A673 (cell line): ENCODE results near the gene CYBC1. TPM values are rescaled to one million over a fixed set of nuclear protein-coding genes. Genes with fewer than 3 reads are reported as not detected.

Source experiments
- BruUV-seq: library from RNA; stranded (reverse); fragments of 400-500 nt; replicated peaks from 2 replicates; lab custom pipeline; 2021; lab: Mats Ljungman, UMichigan
- CTCF ChIA-PET: fragments of 300-600 bp; sonication (Branson Sonifier 250); formaldehyde crosslinking; loops from one replicate; lab custom pipeline; 2022; ENCODE audit warnings: antibody characterized with exemption; lab: Charles Lee
- POLR2A ChIA-PET: fragments of 300-600 bp; sonication (Branson Sonifier 250); formaldehyde crosslinking; loops from one replicate; lab custom pipeline; 2022; ENCODE audit warnings: antibody characterized with exemption; ENCODE audit not compliant: low non-redundant PET; lab: Charles Lee
- DNase-seq: peaks from one replicate; pipeline ENCODE4 v3.0.0-alpha.2; 2015; ENCODE audit warnings: low spot score
- H3K27ac ChIP-seq: fragments of 200-600 bp; sonication (generic); 2 replicates; pipeline ENCODE4 v1.5.1; 2016; ENCODE audit warnings: mixed run types, low read depth, mild to moderate bottlenecking, mixed read lengths, antibody characterized with exemption, low read length; ENCODE audit not compliant: poor library complexity, severe bottlenecking
- H3K27me3 ChIP-seq: fragments of 200-600 bp; sonication (generic); replicated peaks from 2 replicates; pipeline ENCODE4 v1.6.1; 2017; ENCODE audit warnings: mixed run types, low read depth, mild to moderate bottlenecking, mixed read lengths, antibody characterized with exemption, low read length; ENCODE audit not compliant: insufficient read depth, poor library complexity
- H3K36me3 ChIP-seq: fragments of 200-600 bp; sonication (generic); 2 replicates; pipeline ENCODE4 v1.6.1; 2016; ENCODE audit warnings: mixed run types, mild to moderate bottlenecking, mixed read lengths, antibody characterized with exemption, low read length; ENCODE audit not compliant: insufficient read depth, poor library complexity, severe bottlenecking
- H3K4me1 ChIP-seq: fragments of 200-600 bp; sonication (generic); 2 replicates; pipeline ENCODE4 v1.6.1; 2017; ENCODE audit warnings: mixed run types, mild to moderate bottlenecking, mixed read lengths, antibody characterized with exemption, low read length; ENCODE audit not compliant: insufficient read depth, poor library complexity, severe bottlenecking
- H3K4me3 ChIP-seq: fragments of 200-600 bp; sonication (generic); 2 replicates; pipeline ENCODE4 v1.5.1; 2016; ENCODE audit warnings: low read depth, mixed run types, mild to moderate bottlenecking, mixed read lengths, low read length; ENCODE audit not compliant: poor library complexity, severe bottlenecking
- H3K9me3 ChIP-seq: fragments of 200-600 bp; sonication (generic); 2 replicates; pipeline ENCODE4 v1.6.1; 2016; ENCODE audit warnings: mixed run types, low read depth, mild to moderate bottlenecking, mixed read lengths, antibody characterized with exemption, low read length; ENCODE audit not compliant: poor library complexity, severe bottlenecking
- CTCF ChIP-seq: fragments of 300-800, 200-600 bp; sonication (generic); conservative IDR thresholded peaks from 2 replicates; pipeline ENCODE4 v1.5.1; 2017; ENCODE audit warnings: low read depth, mild to moderate bottlenecking, antibody characterized with exemption, low read length, moderate library complexity, mixed read lengths
- EZH2 ChIP-seq: fragments of 200-600 bp; sonication (generic); IDR thresholded peaks from 2 replicates; pipeline ENCODE4 v1.6.1; 2017; ENCODE audit warnings: borderline replicate concordance, low read depth, mild to moderate bottlenecking, mixed read lengths, antibody characterized with exemption, low read length; ENCODE audit not compliant: poor library complexity, severe bottlenecking
- intact Hi-C: fragments of 100-400 bp; cut with micrococcal nuclease; formaldehyde crosslinking; loops from one replicate; pipeline ENCODE4 v1.10.0; 2022; ENCODE audit not compliant: unreplicated experiment
- total RNA-seq: library from RNA; stranded (reverse); gene quantifications from 2 replicates; pipeline ENCODE4 v1.2.3, GENCODE V29; 2021

The CYBC1 gene
- total RNA-seq, 1 experiment from 2014 or later: 72.8 TPM

DNA sequence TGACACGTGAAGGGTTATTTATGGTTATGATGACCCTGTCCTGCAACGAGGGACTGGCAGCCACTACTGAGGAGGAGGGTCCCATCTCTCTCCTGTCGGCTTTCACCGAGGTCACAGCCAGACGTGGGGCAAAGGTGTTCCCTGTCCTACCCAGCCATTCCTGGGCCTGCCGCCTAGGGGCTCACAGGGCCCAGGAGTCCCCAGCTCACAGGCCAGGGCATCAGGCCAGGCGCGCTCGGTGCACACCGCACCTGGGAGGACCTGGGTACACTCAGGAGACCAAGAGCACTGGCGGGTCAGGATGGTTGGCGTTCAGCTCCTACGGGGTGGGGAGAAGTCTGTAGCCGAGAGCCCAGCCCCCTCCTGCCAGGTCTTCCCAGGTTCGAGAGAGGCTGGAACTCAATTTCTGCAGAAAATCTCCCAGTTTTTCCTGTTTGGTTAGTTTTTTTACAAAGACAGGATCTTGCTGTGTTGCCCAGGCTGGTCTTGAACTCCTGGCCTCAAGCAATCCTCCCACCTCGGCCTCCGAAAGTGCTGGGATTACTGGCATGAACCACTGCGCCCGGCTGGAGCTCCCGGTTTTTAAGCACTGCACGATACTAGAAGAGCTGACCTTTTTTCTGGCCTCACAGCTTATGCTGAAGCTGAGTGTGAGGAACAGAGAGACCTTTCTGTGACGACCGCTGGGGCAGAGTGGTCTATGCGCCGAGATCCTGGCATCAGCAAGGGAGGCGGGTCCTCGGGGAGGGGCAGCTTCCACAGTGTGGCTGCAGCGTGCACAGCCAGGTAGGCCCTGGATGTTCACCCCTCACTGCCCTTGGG is 7.7 kb downstream of the CYBC1 start:
- Histone ChIP-seq H3K4me1 (peaks cover 10% of the 10 kb centered on the region), H3K27me3 (no peaks in the 10 kb centered on the region), H3K27ac (no peak overlapping the region), H3K36me3 (peaks cover 10% of the 10 kb centered on the region), H3K4me3 (no peak overlapping the region), H3K9me3 (no peaks in the 10 kb centered on the region)
- no peak for DNase-seq
- TF ChIP-seq EZH2: no peak
- TF ChIP-seq CTCF: no peak
- intact Hi-C loops: no loop called here
- ChIA-PET CTCF (no interaction called here), POLR2A (no interaction called here)
- TSS peak; percentile 48 for BruUV-seq

GRCh38 chr17:82441691-82442487 is 8.7 kb downstream of the CYBC1 start:
- BruUV-seq: no TSS peak
- intact Hi-C loops: no loop called here
- no peak overlapping the region for H3K4me3 ChIP-seq
- peaks cover 10% of the 10 kb centered on the region for H3K36me3 ChIP-seq
- peaks cover 10% of the 10 kb centered on the region for H3K4me1 ChIP-seq
- POLR2A ChIA-PET: no interaction called here
- H3K27ac ChIP-seq: no peak overlapping the region
- no peak for DNase-seq
- CTCF ChIA-PET: no interaction called here
- H3K27me3 ChIP-seq: no peaks in the 10 kb centered on the region
- no peaks in the 10 kb centered on the region for H3K9me3 ChIP-seq
- no peak for TF ChIP-seq EZH2
- no peak for TF ChIP-seq CTCF

GRCh38 chr17:82440991-82441627 is 9.4 kb downstream of the CYBC1 start:
- H3K4me3 ChIP-seq: no peak overlapping the region
- TF ChIP-seq EZH2 (no peak), CTCF (no peak)
- H3K4me1 ChIP-seq: peaks cover 10% of the 10 kb centered on the region
- peak; percentile 79 for DNase-seq
- BruUV-seq: no TSS peak
- H3K9me3 ChIP-seq: no peaks in the 10 kb centered on the region
- no peak overlapping the region for H3K27ac ChIP-seq
- peaks cover 10% of the 10 kb centered on the region for H3K36me3 ChIP-seq
- ChIA-PET POLR2A (no interaction called here), CTCF (no interaction called here)
- intact Hi-C loops: no loop called here
- H3K27me3 ChIP-seq: no peaks in the 10 kb centered on the region
